Neural crest cell (in vitro differentiated cells): Measurements from ENCODE around the gene ME3. TPM values are rescaled to one million over a fixed set of nuclear protein-coding genes. Genes with fewer than 3 reads are reported as not detected.
A peak's percentile ranks its signal among the peaks of the same experiment; 100 is the strongest.

Source experiments
- DNase-seq: peaks from one replicate; pipeline ENCODE4 v3.0.0; 2021; ENCODE audit warnings: low read depth, mixed read lengths, low spot score
- H3K27ac Mint-ChIP-seq: one replicate; pipeline ENCODE4 v1.8.0; 2021; ENCODE audit warnings: mild to moderate bottlenecking, mixed read lengths; ENCODE audit not compliant: unreplicated experiment
- H3K27me3 Mint-ChIP-seq: 2 replicates; pipeline ENCODE4 v1.8.0; 2021; ENCODE audit warnings: low read depth, mild to moderate bottlenecking, mixed read lengths
- H3K36me3 Mint-ChIP-seq: 2 replicates; pipeline ENCODE4 v1.8.0; 2021; ENCODE audit warnings: low read depth, mild to moderate bottlenecking, mixed read lengths
- H3K4me1 Mint-ChIP-seq: 2 replicates; pipeline ENCODE4 v1.8.0; 2021; ENCODE audit warnings: mixed read lengths
- H3K4me3 Mint-ChIP-seq: one replicate; pipeline ENCODE4 v1.8.0; 2021; ENCODE audit warnings: mild to moderate bottlenecking, mixed read lengths
- H3K9me3 Mint-ChIP-seq: 2 replicates; pipeline ENCODE4 v1.8.0; 2021; ENCODE audit warnings: mixed read lengths
- total RNA-seq: library from RNA; stranded (reverse); gene quantifications from 2 replicates; pipeline ENCODE4 v1.2.1, GENCODE V29; 2021
- TF ChIP-seq, protein P1 (sequence below): fragments of 200-600 bp; sonication (generic); conservative IDR thresholded peaks from 2 replicates; pipeline ENCODE4 v1.5.0; 2021; ENCODE audit warnings: antibody characterized with exemption, mild to moderate bottlenecking

Gene ME3
- total RNA-seq, 1 donor from 2014 or later: 18.9 TPM

DNA sequence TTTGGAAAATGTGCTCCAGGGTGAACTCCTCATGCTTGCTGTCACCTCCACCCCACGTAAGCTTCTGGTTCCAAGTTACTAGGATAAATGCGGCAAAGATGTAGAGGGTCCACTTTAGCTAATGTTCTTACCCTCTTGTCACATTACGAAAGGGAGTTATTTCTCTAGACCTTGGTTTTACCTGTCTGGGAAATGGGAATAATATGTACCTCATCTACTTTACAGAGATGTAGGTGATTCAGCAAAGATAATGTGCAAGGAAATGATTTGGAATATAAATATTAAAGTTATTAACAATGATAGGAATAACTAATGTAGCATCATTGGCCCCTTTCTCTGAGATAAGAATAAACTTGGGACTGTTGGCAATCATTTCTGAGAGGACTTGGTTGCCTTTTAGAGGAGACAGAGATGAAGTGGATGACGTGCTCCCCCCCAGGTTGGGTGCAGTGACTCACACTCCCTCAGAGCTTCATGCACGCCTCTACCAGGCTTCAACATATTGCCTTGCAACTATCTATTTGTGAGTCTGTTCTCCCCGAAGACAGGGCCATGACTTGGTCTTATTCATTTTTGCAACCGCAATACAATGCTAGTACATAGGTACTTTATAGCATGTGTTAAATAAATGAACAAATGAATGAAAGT is 97.1 kb downstream of the ME3 start:
- TF ChIP-seq, protein P1, sequence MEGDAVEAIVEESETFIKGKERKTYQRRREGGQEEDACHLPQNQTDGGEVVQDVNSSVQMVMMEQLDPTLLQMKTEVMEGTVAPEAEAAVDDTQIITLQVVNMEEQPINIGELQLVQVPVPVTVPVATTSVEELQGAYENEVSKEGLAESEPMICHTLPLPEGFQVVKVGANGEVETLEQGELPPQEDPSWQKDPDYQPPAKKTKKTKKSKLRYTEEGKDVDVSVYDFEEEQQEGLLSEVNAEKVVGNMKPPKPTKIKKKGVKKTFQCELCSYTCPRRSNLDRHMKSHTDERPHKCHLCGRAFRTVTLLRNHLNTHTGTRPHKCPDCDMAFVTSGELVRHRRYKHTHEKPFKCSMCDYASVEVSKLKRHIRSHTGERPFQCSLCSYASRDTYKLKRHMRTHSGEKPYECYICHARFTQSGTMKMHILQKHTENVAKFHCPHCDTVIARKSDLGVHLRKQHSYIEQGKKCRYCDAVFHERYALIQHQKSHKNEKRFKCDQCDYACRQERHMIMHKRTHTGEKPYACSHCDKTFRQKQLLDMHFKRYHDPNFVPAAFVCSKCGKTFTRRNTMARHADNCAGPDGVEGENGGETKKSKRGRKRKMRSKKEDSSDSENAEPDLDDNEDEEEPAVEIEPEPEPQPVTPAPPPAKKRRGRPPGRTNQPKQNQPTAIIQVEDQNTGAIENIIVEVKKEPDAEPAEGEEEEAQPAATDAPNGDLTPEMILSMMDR: no peak
- Mint-ChIP-seq H3K27ac (no peak overlapping the region), H3K36me3 (no peaks in the 10 kb centered on the region), H3K4me1 (peaks cover 6% of the 10 kb centered on the region), H3K9me3 (peaks cover 5% of the 10 kb centered on the region), H3K27me3 (no peaks in the 10 kb centered on the region), H3K4me3 (no peak overlapping the region)
- DNase-seq: no peak

DNA sequence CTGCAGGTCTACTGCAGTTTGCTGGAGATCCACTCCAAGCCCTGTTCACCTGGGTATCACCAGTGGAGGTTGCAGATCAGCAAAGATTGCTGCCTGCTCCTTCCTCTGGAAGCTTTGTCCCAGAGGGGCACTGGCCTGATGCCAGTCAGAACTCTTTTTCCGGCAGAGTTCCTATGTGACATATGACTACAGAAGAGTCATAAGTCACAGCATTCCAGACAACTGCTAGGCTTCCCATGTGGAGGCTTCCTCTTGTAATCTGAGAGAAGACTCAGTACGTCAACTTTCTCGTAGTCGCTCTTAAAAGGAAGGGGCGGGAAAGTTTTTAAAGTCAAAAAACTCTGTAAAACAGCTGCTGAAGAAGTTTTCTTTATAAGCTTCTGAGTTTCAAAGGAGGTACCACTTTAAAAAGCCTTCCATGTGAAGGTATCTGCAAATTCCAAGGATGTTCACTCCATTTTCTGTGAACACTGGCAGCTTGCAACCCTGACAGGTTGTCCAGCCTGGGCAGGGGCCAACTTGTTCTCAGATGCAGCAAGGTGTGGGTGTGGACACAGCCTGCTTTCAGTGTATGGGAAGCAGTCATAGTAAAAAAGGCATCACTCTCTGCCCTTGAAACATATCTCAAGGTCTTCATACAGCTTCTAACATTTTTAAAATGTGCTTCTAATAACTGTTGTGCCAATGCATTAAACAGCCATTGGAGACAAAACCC is 97.8 kb downstream of the ME3 start:
- no peaks in the 10 kb centered on the region for H3K27me3 Mint-ChIP-seq
- H3K36me3 Mint-ChIP-seq: no peaks in the 10 kb centered on the region
- DNase-seq: no peak
- no peak overlapping the region for H3K4me3 Mint-ChIP-seq
- peaks cover 6% of the 10 kb centered on the region for H3K4me1 Mint-ChIP-seq
- no peak overlapping the region for H3K27ac Mint-ChIP-seq
- TF ChIP-seq, protein P1: no peak
- peaks cover 5% of the 10 kb centered on the region for H3K9me3 Mint-ChIP-seq

DNA sequence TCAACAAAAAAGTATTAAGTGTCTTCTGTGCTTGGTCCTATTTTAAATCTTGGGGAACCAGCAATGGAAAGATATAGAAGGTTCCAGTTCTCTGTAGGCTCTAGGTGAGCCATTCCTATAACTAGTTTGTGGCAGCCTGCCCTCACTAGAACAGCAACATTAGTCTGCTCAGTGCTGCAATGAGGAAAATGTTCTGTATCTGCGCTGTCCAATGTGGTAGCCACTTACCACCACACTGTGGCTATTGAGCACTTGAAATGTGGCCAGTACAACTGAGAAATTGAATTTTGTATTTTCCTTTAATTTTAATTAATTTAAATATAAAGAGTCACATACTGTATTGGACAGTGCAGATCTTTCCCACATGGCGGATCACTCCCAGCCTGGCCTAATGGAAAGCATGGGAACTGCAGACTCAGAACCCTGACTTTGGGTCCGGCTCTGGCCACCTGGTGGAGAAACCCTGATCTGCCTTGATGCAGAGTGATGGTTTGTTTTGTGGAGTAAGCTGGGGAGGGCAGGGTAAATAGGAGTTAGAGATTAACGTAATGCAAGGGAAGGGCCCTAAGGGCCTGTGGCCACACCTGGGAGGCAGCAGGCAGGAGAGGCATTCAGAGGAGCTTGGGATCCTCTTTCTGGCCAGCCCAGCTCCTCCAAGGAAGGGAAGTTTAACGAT is 101.0 kb downstream of the ME3 start:
- TF ChIP-seq, protein P1: peak; percentile 69
- Mint-ChIP-seq H3K9me3 (peaks cover 5% of the 10 kb centered on the region), H3K36me3 (no peaks in the 10 kb centered on the region), H3K27ac (no peak overlapping the region), H3K4me1 (peaks cover under 1% of the 10 kb centered on the region), H3K27me3 (no peaks in the 10 kb centered on the region), H3K4me3 (no peak overlapping the region)
- DNase-seq: peak; percentile 31

DNA sequence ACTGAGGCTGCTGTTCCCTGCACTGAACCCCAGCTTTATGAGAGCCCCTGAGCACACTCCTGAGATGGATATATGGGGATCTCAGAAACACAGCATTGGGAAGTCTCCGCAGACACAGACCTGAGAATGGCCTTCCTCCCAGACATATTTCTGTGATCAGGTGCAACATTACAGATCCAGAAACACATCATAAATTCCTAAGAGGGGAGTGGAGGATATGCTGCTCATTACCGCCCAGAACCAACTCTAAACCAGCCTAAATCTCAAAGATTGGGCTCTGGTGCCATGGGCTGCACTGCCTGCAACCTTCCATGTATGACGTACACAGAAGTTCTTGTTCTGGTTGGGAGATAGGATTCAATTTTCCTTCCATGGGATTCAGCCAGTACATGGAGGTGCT is 102.0 kb downstream of the ME3 start:
- no peak overlapping the region for H3K4me3 Mint-ChIP-seq
- H3K27ac Mint-ChIP-seq: no peak overlapping the region
- H3K9me3 Mint-ChIP-seq: peaks cover 5% of the 10 kb centered on the region
- H3K4me1 Mint-ChIP-seq: peaks cover 9% of the 10 kb centered on the region
- H3K27me3 Mint-ChIP-seq: no peaks in the 10 kb centered on the region
- no peak for DNase-seq
- H3K36me3 Mint-ChIP-seq: no peaks in the 10 kb centered on the region
- TF ChIP-seq, protein P1: no peak

DNA sequence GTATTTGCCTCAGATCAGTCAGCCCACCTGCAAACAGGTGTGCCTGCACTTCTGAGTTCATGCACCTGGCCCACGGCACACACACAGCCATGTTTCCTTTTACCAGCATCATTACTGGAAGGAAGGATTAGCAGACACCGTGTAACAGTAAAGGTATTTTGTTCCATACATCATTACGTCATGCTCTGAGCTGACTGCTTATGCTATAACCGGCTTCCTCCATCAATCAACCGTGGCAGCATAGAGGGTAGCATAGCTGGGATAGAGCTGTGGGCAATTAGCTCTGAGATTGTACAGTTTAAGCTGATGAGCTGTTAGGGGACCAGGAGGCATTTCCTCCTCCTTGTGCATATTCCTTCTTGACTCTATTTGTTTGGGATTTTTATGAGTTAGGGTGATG is 102.4 kb downstream of the ME3 start:
- Mint-ChIP-seq H3K27ac (no peak overlapping the region), H3K4me1 (peaks cover 12% of the 10 kb centered on the region), H3K27me3 (no peaks in the 10 kb centered on the region), H3K36me3 (no peaks in the 10 kb centered on the region), H3K4me3 (no peak overlapping the region), H3K9me3 (peaks cover 7% of the 10 kb centered on the region)
- TF ChIP-seq, protein P1: no peak
- DNase-seq: no peak
